Fibroblast of the aortic adventitia (primary cell): ENCODE measurements around the gene PDLIM4. TPM values are rescaled to one million over a fixed set of nuclear protein-coding genes. Genes with fewer than 3 reads are reported as not detected.

ENCODE experiments used
- DNase-seq: peaks from one replicate; pipeline ENCODE4 v3.0.0-alpha.2; 2010; ENCODE audit warnings: low read depth
- H3K4me3 ChIP-seq: 2 replicates; pipeline ENCODE4 v1.5.1; 2011; ENCODE audit warnings: low read depth, mild to moderate bottlenecking, control low read depth, low read length, moderate library complexity
- CTCF ChIP-seq: IDR thresholded peaks from 2 replicates; pipeline ENCODE4 v1.5.1; 2011; ENCODE audit warnings: mild to moderate bottlenecking, low read length, control low read depth, inconsistent platforms; ENCODE audit not compliant: insufficient read depth
- total RNA-seq: library from RNA; depleted of rRNA; stranded (reverse); fragments of >200 nt; gene quantifications from 2 replicates; pipeline ENCODE4 v1.2.3, GENCODE V29; 2012; ENCODE audit warnings: low replicate concordance

Gene PDLIM4
- total RNA-seq, 1 donor: 41.8 TPM

- no peak for TF ChIP-seq CTCF
- no peak for DNase-seq
- no peak overlapping the region for H3K4me3 ChIP-seq
Measured at GRCh38 chr5:132275367-132276220, 18.1 kb downstream of the PDLIM4 start.

GRCh38 chr5:132277256-132277655 lies 19.8 kb downstream of the PDLIM4 start:
- no peak for TF ChIP-seq CTCF
- DNase-seq: no peak
- no peak overlapping the region for H3K4me3 ChIP-seq

- no peak overlapping the region for H3K4me3 ChIP-seq
- TF ChIP-seq CTCF: no peak
- DNase-seq: no peak
Measured at GRCh38 chr5:132277971-132278853, 20.7 kb downstream of the PDLIM4 start.

GRCh38 chr5:132279801-132280200 lies 22.3 kb downstream of the PDLIM4 start:
- no peak for DNase-seq
- H3K4me3 ChIP-seq: no peak overlapping the region
- no peak for TF ChIP-seq CTCF

- no peak overlapping the region for H3K4me3 ChIP-seq
- DNase-seq: no peak
- no peak for TF ChIP-seq CTCF
Measured at GRCh38 chr5:132280371-132281240, 23.1 kb downstream of the PDLIM4 start.

- H3K4me3 ChIP-seq: no peak overlapping the region
- DNase-seq: no peak
- no peak for TF ChIP-seq CTCF
Measured at GRCh38 chr5:132281856-132282614, 24.5 kb downstream of the PDLIM4 start.
